Natural killer cell (primary cell): ENCODE data around the gene CDH6. TPM values are rescaled to one million over a fixed set of nuclear protein-coding genes. Genes with fewer than 3 reads are reported as not detected.

Experiments used
- ATAC-seq, 3 donors: fragments of 150-1000 bp in 2 of 3; fragments of 200-7000 bp in 1 of 3; cut with Tn5 transposase; 1 replicate in 1 of 3; 2 replicates in 2 of 3; pipeline ENCODE4 v1.10.0; 2021; ENCODE audit warnings: mild to moderate bottlenecking in 2 of 3, moderate library complexity in 2 of 3
- DNase-seq, 2 donors: peaks; one replicate each; pipeline versions ENCODE4 v3.0.0 to v3.0.0-alpha.2; 2013 to 2021; ENCODE audit warnings: mixed read lengths in 1 of 2
- H3K27ac ChIP-seq: one replicate; pipeline ENCODE4 v1.5.1; 2013; ENCODE audit warnings: mild to moderate bottlenecking, low read length
- H3K27me3 ChIP-seq: one replicate; pipeline ENCODE4 v1.6.1; 2013; ENCODE audit warnings: low read length; ENCODE audit not compliant: control insufficient read depth, insufficient read depth
- H3K36me3 ChIP-seq: one replicate; pipeline ENCODE4 v1.6.1; 2013; ENCODE audit warnings: low read length; ENCODE audit not compliant: control insufficient read depth, insufficient read depth
- H3K4me1 ChIP-seq: one replicate; pipeline ENCODE4 v1.6.1; 2013; ENCODE audit warnings: low read length; ENCODE audit not compliant: control insufficient read depth, insufficient read depth
- H3K4me3 ChIP-seq: one replicate; pipeline ENCODE4 v1.5.1; 2013; ENCODE audit warnings: low read length
- H3K9me3 ChIP-seq: one replicate; pipeline ENCODE4 v1.6.1; 2013; ENCODE audit warnings: low read length; ENCODE audit not compliant: control insufficient read depth, insufficient read depth
- H3K27ac Mint-ChIP-seq, 2 donors: one replicate each; pipeline ENCODE4 v1.8.0; 2022; ENCODE audit warnings: mild to moderate bottlenecking in 2 of 2, mixed read lengths in 2 of 2, moderate library complexity in 1 of 2
- H3K27me3 Mint-ChIP-seq, 2 donors: one replicate each; pipeline ENCODE4 v1.8.0; 2022; ENCODE audit warnings: low read depth in 2 of 2, mixed read lengths in 2 of 2
- H3K36me3 Mint-ChIP-seq: one replicate; pipeline ENCODE4 v1.8.0; 2022; ENCODE audit warnings: mixed read lengths
- H3K4me1 Mint-ChIP-seq, 2 donors: one replicate each; pipeline ENCODE4 v1.8.0; 2022; ENCODE audit warnings: mixed read lengths in 2 of 2
- H3K4me3 Mint-ChIP-seq: one replicate; pipeline ENCODE4 v1.8.0; 2022; ENCODE audit warnings: mild to moderate bottlenecking, moderate library complexity, mixed read lengths
- H3K9me3 Mint-ChIP-seq, 2 donors: one replicate each; pipeline ENCODE4 v1.8.0; 2022; ENCODE audit warnings: mixed read lengths in 2 of 2
- WGBS: methylation state at CpG from one replicate; pipeline ENCODE4 v1.1.7; 2013; ENCODE audit warnings: missing lambda C conversion rate; ENCODE audit not compliant: insufficient coverage; 5-methylcytosine and 5-hydroxymethylcytosine counted together
- intact Hi-C: fragments of 100-400 bp; cut with micrococcal nuclease; formaldehyde crosslinking; loops from one replicate; pipeline ENCODE4 v1.14.2; 2022
- total RNA-seq, 4 donors: library from RNA; stranded (reverse); fragments of 120-200 nt in 1 of 4; gene quantifications; one replicate each; pipeline versions ENCODE4 v1.2.3 to v1.2.4, GENCODE V29; 2013 to 2022
- TF ChIP-seq, protein P1 (sequence below): fragments of 200-600 bp; IDR thresholded peaks from one replicate; pipeline ENCODE4 v1.8.0; 2022; ENCODE audit warnings: antibody characterized with exemption

The CDH6 gene
- total RNA-seq, 3 donors from 2014 or later (not counting 1 experiment from before 2014, with no cell fraction given) = not detected

DNA sequence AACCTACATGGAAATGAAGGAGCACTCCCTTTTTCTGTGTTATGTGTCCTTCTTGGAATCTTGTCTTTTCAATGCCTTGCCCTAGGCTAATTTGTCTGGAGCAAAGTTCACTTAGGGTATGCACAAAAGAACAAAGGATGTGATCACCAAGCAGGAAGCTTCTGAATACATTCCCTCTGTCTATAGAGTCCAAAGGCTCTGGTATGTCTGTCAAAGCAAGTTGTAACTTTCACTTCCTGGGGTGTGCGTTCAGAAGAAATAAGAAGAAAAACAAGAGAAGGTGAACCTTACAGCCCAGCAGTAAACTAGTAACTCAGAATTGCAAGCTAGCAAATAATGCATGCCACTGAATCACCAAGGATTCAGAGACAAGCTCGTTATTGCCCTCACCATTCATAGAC lies 31.7 kb upstream of the CDH6 start:
- H3K27ac ChIP-seq = no peak overlapping the region
- H3K27me3 ChIP-seq = no peaks in the 10 kb centered on the region
- no peak overlapping the region for H3K4me3 Mint-ChIP-seq
- no peak overlapping the region for H3K27ac Mint-ChIP-seq
- no peaks in the 10 kb centered on the region for H3K27me3 Mint-ChIP-seq
- H3K4me3 ChIP-seq = no peak overlapping the region
- H3K36me3 ChIP-seq = no peaks in the 10 kb centered on the region
- no peaks in the 10 kb centered on the region for H3K9me3 ChIP-seq
- peaks cover 5 to 12% of the 10 kb centered on the region in 2 donors for H3K9me3 Mint-ChIP-seq
- no peaks in the 10 kb centered on the region for H3K36me3 Mint-ChIP-seq
- WGBS = 52% methylated on average over 2 of the region's 2 CpGs
- no peaks in the 10 kb centered on the region for H3K4me1 Mint-ChIP-seq
- no peaks in the 10 kb centered on the region for H3K4me1 ChIP-seq
- DNase-seq (no peak), ATAC-seq (no peak)
- intact Hi-C loops = no loop called here
- TF ChIP-seq, protein P1, sequence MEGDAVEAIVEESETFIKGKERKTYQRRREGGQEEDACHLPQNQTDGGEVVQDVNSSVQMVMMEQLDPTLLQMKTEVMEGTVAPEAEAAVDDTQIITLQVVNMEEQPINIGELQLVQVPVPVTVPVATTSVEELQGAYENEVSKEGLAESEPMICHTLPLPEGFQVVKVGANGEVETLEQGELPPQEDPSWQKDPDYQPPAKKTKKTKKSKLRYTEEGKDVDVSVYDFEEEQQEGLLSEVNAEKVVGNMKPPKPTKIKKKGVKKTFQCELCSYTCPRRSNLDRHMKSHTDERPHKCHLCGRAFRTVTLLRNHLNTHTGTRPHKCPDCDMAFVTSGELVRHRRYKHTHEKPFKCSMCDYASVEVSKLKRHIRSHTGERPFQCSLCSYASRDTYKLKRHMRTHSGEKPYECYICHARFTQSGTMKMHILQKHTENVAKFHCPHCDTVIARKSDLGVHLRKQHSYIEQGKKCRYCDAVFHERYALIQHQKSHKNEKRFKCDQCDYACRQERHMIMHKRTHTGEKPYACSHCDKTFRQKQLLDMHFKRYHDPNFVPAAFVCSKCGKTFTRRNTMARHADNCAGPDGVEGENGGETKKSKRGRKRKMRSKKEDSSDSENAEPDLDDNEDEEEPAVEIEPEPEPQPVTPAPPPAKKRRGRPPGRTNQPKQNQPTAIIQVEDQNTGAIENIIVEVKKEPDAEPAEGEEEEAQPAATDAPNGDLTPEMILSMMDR = no peak

DNA sequence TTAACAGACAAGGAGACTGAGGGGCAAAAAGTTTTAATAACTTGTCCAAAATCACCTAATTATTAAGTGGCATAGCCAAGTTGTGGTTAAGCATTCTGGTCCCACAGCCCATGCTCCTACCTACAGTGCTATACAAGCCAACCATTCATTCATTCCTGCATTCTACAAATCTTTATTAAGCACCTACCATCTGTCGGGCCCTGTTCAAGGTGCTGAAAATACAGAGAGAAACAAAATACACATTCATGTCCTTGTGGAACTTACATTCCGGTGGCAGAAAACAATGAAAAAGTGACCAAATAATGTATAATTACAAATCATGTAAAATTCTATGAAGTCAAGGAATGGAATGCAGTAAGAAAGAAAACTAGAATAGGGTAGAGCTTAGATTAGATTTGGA lies 27.8 kb upstream of the CDH6 start:
- Histone ChIP-seq H3K27me3 (no peaks in the 10 kb centered on the region), H3K4me3 (no peak overlapping the region), H3K9me3 (no peaks in the 10 kb centered on the region), H3K4me1 (no peaks in the 10 kb centered on the region), H3K36me3 (no peaks in the 10 kb centered on the region), H3K27ac (no peak overlapping the region)
- intact Hi-C loops = no loop called here
- TF ChIP-seq, protein P1 = no peak
- no peak for DNase-seq
- Mint-ChIP-seq H3K4me3 (no peak overlapping the region), H3K9me3 (peaks cover 5 to 9% of the 10 kb centered on the region in 2 donors), H3K36me3 (no peaks in the 10 kb centered on the region), H3K27me3 (no peaks in the 10 kb centered on the region), H3K27ac (no peak overlapping the region), H3K4me1 (no peaks in the 10 kb centered on the region)
- WGBS = 86% methylated on average over 1 of the region's 2 CpGs
- ATAC-seq = no peak

DNA sequence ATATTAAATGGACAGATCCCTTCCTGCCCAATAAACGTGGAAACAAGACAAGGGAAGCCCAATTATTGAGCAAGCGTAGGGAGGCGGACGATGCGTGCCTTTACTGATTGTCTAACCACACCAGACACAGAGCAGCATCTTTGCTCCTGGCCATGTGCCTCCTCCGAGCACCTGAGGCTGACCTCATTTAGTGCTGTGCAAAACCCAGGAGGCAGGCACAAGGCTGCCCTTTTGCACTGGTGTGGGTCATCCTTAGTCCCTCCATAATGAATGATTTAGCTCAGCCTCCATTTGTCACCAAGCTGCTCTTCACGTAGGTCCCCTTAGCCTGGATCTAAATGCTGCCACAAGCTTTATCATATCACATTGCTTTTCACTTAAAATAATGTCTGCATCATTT lies 24.1 kb upstream of the CDH6 start:
- Histone ChIP-seq H3K4me3 (no peak overlapping the region), H3K27me3 (no peaks in the 10 kb centered on the region), H3K9me3 (no peaks in the 10 kb centered on the region), H3K36me3 (no peaks in the 10 kb centered on the region), H3K27ac (no peak overlapping the region), H3K4me1 (no peaks in the 10 kb centered on the region)
- Mint-ChIP-seq H3K36me3 (no peaks in the 10 kb centered on the region), H3K9me3 (peaks cover 3 to 10% of the 10 kb centered on the region in 2 donors), H3K27me3 (no peaks in the 10 kb centered on the region), H3K4me3 (no peak overlapping the region), H3K27ac (no peak overlapping the region), H3K4me1 (no peaks in the 10 kb centered on the region)
- no peak for DNase-seq
- no peak for ATAC-seq
- TF ChIP-seq, protein P1 = no peak
- intact Hi-C loops = no loop called here
- WGBS = 83% methylated on average over 7 of the region's 7 CpGs

- Histone ChIP-seq H3K27ac (no peak overlapping the region), H3K36me3 (no peaks in the 10 kb centered on the region), H3K9me3 (no peaks in the 10 kb centered on the region), H3K4me3 (no peak overlapping the region), H3K4me1 (no peaks in the 10 kb centered on the region), H3K27me3 (no peaks in the 10 kb centered on the region)
- ATAC-seq = no peak
- H3K4me3 Mint-ChIP-seq = no peak overlapping the region
- intact Hi-C loops = no loop called here
- TF ChIP-seq, protein P1 = no peak
- H3K9me3 Mint-ChIP-seq = peaks cover 3 to 7% of the 10 kb centered on the region in 2 donors
- no peak for DNase-seq
- no peaks in the 10 kb centered on the region for H3K27me3 Mint-ChIP-seq
- no peak overlapping the region for H3K27ac Mint-ChIP-seq
- H3K36me3 Mint-ChIP-seq = no peaks in the 10 kb centered on the region
- no peaks in the 10 kb centered on the region for H3K4me1 Mint-ChIP-seq
These were observed 20.6 kb upstream of the CDH6 start for GRCh38 chr5:31172881-31173280.
